Liver (tissue), 9 donors: Measurements from ENCODE around the gene NCOR1. TPM values are rescaled to one million over a fixed set of nuclear protein-coding genes. Genes with fewer than 3 reads are reported as not detected.

Source experiments
- DNase-seq: peaks from one replicate; pipeline ENCODE4 v3.0.0-alpha.2; 2017; ENCODE audit warnings: low spot score
- H3K27ac ChIP-seq, 2 donors: one replicate each; pipeline ENCODE4 v1.7.0; 2013; ENCODE audit warnings: inconsistent platforms in 2 of 2, low read length in 2 of 2, control low read depth in 1 of 2, low read depth in 1 of 2, mild to moderate bottlenecking in 1 of 2
- H3K27me3 ChIP-seq, 4 donors: one replicate each; pipeline versions ENCODE4 v1.6.1 to v1.7.0; 2013; ENCODE audit warnings: low read length in 3 of 4, inconsistent platforms in 1 of 4, mild to moderate bottlenecking in 1 of 4, moderate library complexity in 1 of 4; ENCODE audit not compliant: control insufficient read depth in 4 of 4, insufficient read depth in 4 of 4
- H3K36me3 ChIP-seq, 4 donors: one replicate each; pipeline versions ENCODE4 v1.6.1 to v1.7.0; 2013; ENCODE audit warnings: low read length in 3 of 4, mild to moderate bottlenecking in 3 of 4, low read depth in 1 of 4, moderate library complexity in 1 of 4; ENCODE audit not compliant: control insufficient read depth in 4 of 4, insufficient read depth in 3 of 4
- H3K4me1 ChIP-seq, 4 donors: one replicate each; pipeline versions ENCODE4 v1.6.1 to v1.7.0; 2013; ENCODE audit warnings: low read length in 3 of 4, mild to moderate bottlenecking in 3 of 4, moderate library complexity in 1 of 4; ENCODE audit not compliant: control insufficient read depth in 4 of 4, insufficient read depth in 4 of 4
- H3K4me3 ChIP-seq, 3 donors: one replicate each; pipeline versions ENCODE4 v1.6.1 to v1.7.0; 2013; ENCODE audit warnings: low read length in 3 of 3, control low read depth in 1 of 3, low read depth in 1 of 3, mild to moderate bottlenecking in 1 of 3
- H3K9ac ChIP-seq, 2 donors: one replicate each; pipeline ENCODE4 v1.7.0; 2013; ENCODE audit warnings: low read length in 2 of 2, mild to moderate bottlenecking in 2 of 2, moderate library complexity in 2 of 2, control low read depth in 1 of 2, low read depth in 1 of 2
- H3K9me3 ChIP-seq, 4 donors: one replicate each; pipeline versions ENCODE4 v1.6.1 to v1.7.0; 2013; ENCODE audit warnings: low read length in 3 of 4; ENCODE audit not compliant: control insufficient read depth in 4 of 4
- EGR1 ChIP-seq, 2 donors: IDR thresholded peaks; 2 replicates each; pipeline ENCODE4 v1.6.1; 2016 to 2018; ENCODE audit warnings: antibody characterized with exemption in 2 of 2, low read depth in 2 of 2
- FOXA1 ChIP-seq: IDR thresholded peaks from 2 replicates; pipeline ENCODE4 v1.6.1; 2016; ENCODE audit warnings: antibody characterized with exemption
- FOXA2 ChIP-seq: IDR thresholded peaks from 2 replicates; pipeline ENCODE4 v1.6.1; 2016; ENCODE audit warnings: antibody characterized with exemption
- HNF4A ChIP-seq, 2 donors: conservative IDR thresholded peaks; 2 replicates each; pipeline ENCODE4 v1.6.1; 2016; ENCODE audit warnings: antibody characterized with exemption in 2 of 2, mild to moderate bottlenecking in 2 of 2
- HNF4G ChIP-seq: IDR thresholded peaks from 2 replicates; pipeline ENCODE4 v1.6.1; 2016; ENCODE audit warnings: antibody characterized with exemption
- JUND ChIP-seq, 2 donors: IDR thresholded peaks; 2 replicates each; pipeline ENCODE4 v1.6.1; 2016; ENCODE audit warnings: antibody characterized with exemption in 2 of 2
- NR2F2 ChIP-seq: IDR thresholded peaks from 2 replicates; pipeline ENCODE4 v1.6.1; 2016; ENCODE audit warnings: antibody characterized with exemption
- SP1 ChIP-seq: IDR thresholded peaks from 2 replicates; pipeline ENCODE4 v1.6.1; 2018; ENCODE audit warnings: antibody characterized with exemption, mild to moderate bottlenecking
- TAF1 ChIP-seq: conservative IDR thresholded peaks from 2 replicates; pipeline ENCODE4 v1.6.1; 2016; ENCODE audit warnings: antibody characterized with exemption, mild to moderate bottlenecking
- YY1 ChIP-seq: IDR thresholded peaks from 2 replicates; pipeline ENCODE4 v1.6.1; 2016; ENCODE audit warnings: antibody characterized with exemption, mild to moderate bottlenecking
- WGBS: extraction: QIAGEN DNeasy Blood & Tissue Kit; methylation state at CpG from one replicate; pipeline ENCODE4 v1.1.7; 2013; 5-methylcytosine and 5-hydroxymethylcytosine counted together
- polyA plus RNA-seq, 2 donors: library from polyadenylated mRNA; stranded (reverse) in 1 of 2; unstranded in 1 of 2; fragments of 200-250 nt in 1 of 2; fragments of >200 nt in 1 of 2; fragmentation: Nextera tagmentation in 1 of 2; extraction: Ambion mirVana in 1 of 2; gene quantifications; one replicate each; pipeline versions ENCODE4 v1.2.1 to v1.2.3, GENCODE V29; 2013 to 2015
- total RNA-seq, 2 donors: library from RNA; depleted of rRNA; stranded (reverse); fragments of >200 nt; gene quantifications; one replicate each; pipeline ENCODE4 v1.2.3, GENCODE V29; 2014
- TF ChIP-seq, protein P1 (sequence below): IDR thresholded peaks from 2 replicates; pipeline ENCODE4 v1.6.1; 2016; ENCODE audit warnings: antibody characterized with exemption
- TF ChIP-seq, protein P2 (sequence below): IDR thresholded peaks from 2 replicates; pipeline ENCODE4 v1.6.1; 2016; ENCODE audit warnings: antibody characterized with exemption
- TF ChIP-seq, protein P3 (sequence below): fragments of 150-350 bp; IDR thresholded peaks from 2 replicates; pipeline ENCODE4 v1.5.1; 2017; ENCODE audit warnings: improper control_type of control experiment, low read depth, low read length; ENCODE audit not compliant: missing input control
- TF ChIP-seq, protein P4 (sequence below): IDR thresholded peaks from 2 replicates; pipeline ENCODE4 v1.6.1; 2016; ENCODE audit warnings: antibody characterized with exemption, mild to moderate bottlenecking
- donor health status: healthy.
- donor health status: healthy.
- donor health status: healthy.
- donor health status: healthy.
- donor health status: healthy.

The NCOR1 gene
- total and polyA plus RNA-seq, 4 donors, result 23.6 to 94.8 (median 77.0) TPM

DNA sequence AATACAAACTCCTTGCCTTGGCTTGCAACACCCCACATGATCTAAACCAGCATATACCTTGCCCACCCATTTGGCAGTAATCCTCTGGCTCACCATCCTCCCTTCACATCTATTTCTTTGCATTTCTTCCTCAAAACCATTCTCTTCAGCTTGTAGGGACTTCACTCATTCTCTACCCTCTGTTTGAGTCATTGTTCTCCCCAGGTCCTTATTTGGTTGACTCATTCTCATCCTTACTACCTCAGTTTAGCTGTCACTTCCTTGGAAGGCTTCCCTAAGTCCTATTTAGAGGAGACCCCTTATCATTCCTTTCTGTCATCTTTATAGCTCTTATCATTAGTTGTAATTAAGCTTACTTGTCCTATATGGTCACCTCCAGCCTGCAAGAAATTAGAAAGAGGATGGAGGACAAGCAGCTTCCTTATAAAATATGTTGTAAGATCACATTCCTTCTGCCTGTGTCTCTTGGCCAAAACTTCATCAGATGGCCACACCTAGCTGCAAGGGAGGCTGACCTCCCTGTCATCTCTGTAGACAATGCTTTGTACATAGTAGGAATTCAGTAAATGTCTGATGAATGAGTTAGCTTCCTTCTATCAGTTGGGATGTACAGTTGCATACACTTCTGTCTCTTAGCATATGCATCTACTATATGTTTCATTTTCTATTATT lies 214.0 kb downstream of the NCOR1 start:
- Histone ChIP-seq H3K9me3 (no peaks in the 10 kb centered on the region), H3K4me3 (no peak overlapping the region), H3K9ac (no peak overlapping the region), H3K27ac (no peak overlapping the region), H3K36me3 (peaks cover 5 to 46% (median 36%) of the 10 kb centered on the region in 4 donors), H3K27me3 (no peaks in the 10 kb centered on the region), H3K4me1 (peaks cover 3 to 16% (median 8%) of the 10 kb centered on the region in 4 donors)
- no peak for DNase-seq
- no peak for TF ChIP-seq FOXA1
- no peak for TF ChIP-seq HNF4A (conservative IDR thresholded peaks at IDR 0.05)
- no peak for TF ChIP-seq SP1
- TF ChIP-seq HNF4G, result no peak
- TF ChIP-seq, protein P1, sequence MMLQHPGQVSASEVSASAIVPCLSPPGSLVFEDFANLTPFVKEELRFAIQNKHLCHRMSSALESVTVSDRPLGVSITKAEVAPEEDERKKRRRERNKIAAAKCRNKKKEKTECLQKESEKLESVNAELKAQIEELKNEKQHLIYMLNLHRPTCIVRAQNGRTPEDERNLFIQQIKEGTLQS, result no peak
- TF ChIP-seq, protein P2, sequence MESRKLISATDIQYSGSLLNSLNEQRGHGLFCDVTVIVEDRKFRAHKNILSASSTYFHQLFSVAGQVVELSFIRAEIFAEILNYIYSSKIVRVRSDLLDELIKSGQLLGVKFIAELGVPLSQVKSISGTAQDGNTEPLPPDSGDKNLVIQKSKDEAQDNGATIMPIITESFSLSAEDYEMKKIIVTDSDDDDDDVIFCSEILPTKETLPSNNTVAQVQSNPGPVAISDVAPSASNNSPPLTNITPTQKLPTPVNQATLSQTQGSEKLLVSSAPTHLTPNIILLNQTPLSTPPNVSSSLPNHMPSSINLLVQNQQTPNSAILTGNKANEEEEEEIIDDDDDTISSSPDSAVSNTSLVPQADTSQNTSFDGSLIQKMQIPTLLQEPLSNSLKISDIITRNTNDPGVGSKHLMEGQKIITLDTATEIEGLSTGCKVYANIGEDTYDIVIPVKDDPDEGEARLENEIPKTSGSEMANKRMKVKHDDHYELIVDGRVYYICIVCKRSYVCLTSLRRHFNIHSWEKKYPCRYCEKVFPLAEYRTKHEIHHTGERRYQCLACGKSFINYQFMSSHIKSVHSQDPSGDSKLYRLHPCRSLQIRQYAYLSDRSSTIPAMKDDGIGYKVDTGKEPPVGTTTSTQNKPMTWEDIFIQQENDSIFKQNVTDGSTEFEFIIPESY, result no peak
- TF ChIP-seq TAF1, result no peak
- TF ChIP-seq YY1, result no peak
- TF ChIP-seq FOXA2, result no peak
- TF ChIP-seq, protein P3, sequence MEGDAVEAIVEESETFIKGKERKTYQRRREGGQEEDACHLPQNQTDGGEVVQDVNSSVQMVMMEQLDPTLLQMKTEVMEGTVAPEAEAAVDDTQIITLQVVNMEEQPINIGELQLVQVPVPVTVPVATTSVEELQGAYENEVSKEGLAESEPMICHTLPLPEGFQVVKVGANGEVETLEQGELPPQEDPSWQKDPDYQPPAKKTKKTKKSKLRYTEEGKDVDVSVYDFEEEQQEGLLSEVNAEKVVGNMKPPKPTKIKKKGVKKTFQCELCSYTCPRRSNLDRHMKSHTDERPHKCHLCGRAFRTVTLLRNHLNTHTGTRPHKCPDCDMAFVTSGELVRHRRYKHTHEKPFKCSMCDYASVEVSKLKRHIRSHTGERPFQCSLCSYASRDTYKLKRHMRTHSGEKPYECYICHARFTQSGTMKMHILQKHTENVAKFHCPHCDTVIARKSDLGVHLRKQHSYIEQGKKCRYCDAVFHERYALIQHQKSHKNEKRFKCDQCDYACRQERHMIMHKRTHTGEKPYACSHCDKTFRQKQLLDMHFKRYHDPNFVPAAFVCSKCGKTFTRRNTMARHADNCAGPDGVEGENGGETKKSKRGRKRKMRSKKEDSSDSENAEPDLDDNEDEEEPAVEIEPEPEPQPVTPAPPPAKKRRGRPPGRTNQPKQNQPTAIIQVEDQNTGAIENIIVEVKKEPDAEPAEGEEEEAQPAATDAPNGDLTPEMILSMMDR, result no peak
- TF ChIP-seq, protein P4, sequence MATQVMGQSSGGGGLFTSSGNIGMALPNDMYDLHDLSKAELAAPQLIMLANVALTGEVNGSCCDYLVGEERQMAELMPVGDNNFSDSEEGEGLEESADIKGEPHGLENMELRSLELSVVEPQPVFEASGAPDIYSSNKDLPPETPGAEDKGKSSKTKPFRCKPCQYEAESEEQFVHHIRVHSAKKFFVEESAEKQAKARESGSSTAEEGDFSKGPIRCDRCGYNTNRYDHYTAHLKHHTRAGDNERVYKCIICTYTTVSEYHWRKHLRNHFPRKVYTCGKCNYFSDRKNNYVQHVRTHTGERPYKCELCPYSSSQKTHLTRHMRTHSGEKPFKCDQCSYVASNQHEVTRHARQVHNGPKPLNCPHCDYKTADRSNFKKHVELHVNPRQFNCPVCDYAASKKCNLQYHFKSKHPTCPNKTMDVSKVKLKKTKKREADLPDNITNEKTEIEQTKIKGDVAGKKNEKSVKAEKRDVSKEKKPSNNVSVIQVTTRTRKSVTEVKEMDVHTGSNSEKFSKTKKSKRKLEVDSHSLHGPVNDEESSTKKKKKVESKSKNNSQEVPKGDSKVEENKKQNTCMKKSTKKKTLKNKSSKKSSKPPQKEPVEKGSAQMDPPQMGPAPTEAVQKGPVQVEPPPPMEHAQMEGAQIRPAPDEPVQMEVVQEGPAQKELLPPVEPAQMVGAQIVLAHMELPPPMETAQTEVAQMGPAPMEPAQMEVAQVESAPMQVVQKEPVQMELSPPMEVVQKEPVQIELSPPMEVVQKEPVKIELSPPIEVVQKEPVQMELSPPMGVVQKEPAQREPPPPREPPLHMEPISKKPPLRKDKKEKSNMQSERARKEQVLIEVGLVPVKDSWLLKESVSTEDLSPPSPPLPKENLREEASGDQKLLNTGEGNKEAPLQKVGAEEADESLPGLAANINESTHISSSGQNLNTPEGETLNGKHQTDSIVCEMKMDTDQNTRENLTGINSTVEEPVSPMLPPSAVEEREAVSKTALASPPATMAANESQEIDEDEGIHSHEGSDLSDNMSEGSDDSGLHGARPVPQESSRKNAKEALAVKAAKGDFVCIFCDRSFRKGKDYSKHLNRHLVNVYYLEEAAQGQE, result no peak
- TF ChIP-seq JUND (IDR thresholded peaks at IDR 0.05), result no peak

DNA sequence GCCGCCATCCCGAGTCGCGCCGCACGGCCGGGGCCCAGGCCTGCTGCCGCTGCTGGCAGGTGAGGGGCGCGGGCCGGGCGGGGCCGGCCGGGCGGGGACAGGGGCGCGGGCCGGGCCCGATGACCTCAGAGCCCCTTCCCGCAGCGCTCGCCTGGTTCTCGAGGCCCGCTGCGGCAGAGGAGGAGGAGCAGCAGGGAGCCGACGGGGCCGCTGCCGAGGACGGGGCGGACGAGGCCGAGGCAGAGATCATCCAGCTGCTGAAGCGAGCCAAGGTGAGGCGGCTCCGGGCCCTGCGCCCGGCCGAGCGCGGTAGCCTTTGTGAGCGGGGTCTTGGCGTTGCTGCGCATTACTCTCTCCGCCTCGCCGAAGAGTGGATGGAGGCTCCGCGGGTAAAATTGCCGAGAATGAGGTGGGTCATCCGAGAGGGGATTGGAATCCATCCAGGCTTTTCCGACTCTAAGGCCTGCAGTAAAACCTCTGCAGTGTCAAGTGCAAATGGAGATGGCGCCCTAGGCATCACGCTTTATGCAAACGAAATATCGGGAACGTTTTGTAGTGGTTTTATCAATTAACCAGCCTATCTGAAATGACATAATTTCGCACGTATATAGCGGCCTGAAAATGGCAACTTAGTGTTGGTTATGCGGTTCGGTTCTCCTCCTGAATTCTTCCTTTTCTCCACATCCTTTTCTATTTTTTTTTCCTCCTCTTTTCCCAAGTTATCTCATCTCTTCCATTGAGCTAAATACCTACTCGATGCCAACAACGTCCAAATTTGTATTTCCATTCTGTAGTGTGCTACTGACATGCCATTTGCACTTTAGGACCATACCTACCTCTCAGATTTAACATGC lies 215.1 kb downstream of the NCOR1 start:
- peak; percentile 64 for DNase-seq
- H3K36me3 ChIP-seq, result peaks cover 4 to 34% (median 28%) of the 10 kb centered on the region in 4 donors
- H3K27ac ChIP-seq, result peak overlapping the region; percentile 82 to 99
- no peaks in the 10 kb centered on the region for H3K27me3 ChIP-seq
- H3K9me3 ChIP-seq, result no peaks in the 10 kb centered on the region
- TF ChIP-seq HNF4G, result no peak
- TF ChIP-seq YY1, result peak; percentile 62
- TF ChIP-seq, protein P2, result no peak
- TF ChIP-seq EGR1 (IDR thresholded peaks at IDR 0.05; ENCODE audit: low read depth in 2 of 2), result no peak
- no peak for TF ChIP-seq HNF4A (conservative IDR thresholded peaks at IDR 0.05)
- TF ChIP-seq, protein P3, result no peak
- no peak for TF ChIP-seq NR2F2
- no peak for TF ChIP-seq SP1
- H3K4me1 ChIP-seq, result peaks cover 3 to 16% (median 8%) of the 10 kb centered on the region in 4 donors
- peak overlapping the region; percentile 77 to 93 (median 93) for H3K4me3 ChIP-seq
- 2% methylated on average over 64 of the region's 64 CpGs for WGBS
- peak overlapping the region; percentile 81 to 94 for H3K9ac ChIP-seq
